Stomach (tissue), 4 donors: ENCODE measurements around the gene C17orf58.

ENCODE experiments used
- EP300 ChIP-seq: sonication (generic); formaldehyde crosslinking; IDR thresholded peaks from one replicate; pipeline ENCODE4 v1.6.1; 2017; ENCODE audit warnings: antibody characterized with exemption
- POLR2A ChIP-seq, 4 donors: fragments of 450-650 bp; IDR thresholded peaks; one replicate each; pipeline ENCODE4 v1.6.1; 2016; ENCODE audit warnings: antibody characterized with exemption in 4 of 4, control low read depth in 2 of 4, mild to moderate bottlenecking in 1 of 4, moderate library complexity in 1 of 4
- POLR2AphosphoS5 ChIP-seq, 3 donors: sonication (generic); formaldehyde crosslinking; IDR thresholded peaks; one replicate each; pipeline ENCODE4 v1.6.1; 2016; ENCODE audit warnings: antibody characterized with exemption in 3 of 3
- TF ChIP-seq, protein P1 (sequence below), 7 experiments: fragments of 450-650 bp in 4 of 7; fragments of 200-600 bp in 3 of 7; sonication (generic) in 3 of 7; IDR thresholded peaks; one replicate each; pipeline ENCODE4 v1.5.1; 2016 to 2019; ENCODE audit warnings: antibody characterized with exemption in 7 of 7, control low read depth in 2 of 7, mild to moderate bottlenecking in 1 of 7

DNA sequence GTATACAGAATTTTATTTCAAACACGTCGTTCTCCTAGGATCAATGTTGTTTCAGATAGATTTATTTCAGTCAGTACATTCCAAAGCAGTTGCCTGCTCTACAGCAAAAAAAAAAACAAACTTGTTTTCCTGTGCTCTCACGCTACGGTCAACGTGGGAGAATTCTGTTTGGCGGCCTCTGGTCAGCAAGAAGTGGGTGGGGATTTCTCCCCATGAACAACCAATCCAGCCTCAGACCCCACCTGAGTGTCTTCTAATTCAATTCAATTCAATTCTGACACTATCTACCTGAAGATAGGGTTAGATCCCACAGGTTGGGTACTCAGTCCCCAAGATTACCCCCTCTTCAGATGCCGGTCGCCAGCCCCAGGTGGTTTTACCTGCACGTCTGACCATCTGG lies 22.1 kb downstream of the C17orf58 start:
- TF ChIP-seq POLR2A (IDR thresholded peaks at IDR 0.05) (no peak), POLR2AphosphoS5 (IDR thresholded peaks at IDR 0.05) (no peak), EP300 (no peak)
- TF ChIP-seq, protein P1, sequence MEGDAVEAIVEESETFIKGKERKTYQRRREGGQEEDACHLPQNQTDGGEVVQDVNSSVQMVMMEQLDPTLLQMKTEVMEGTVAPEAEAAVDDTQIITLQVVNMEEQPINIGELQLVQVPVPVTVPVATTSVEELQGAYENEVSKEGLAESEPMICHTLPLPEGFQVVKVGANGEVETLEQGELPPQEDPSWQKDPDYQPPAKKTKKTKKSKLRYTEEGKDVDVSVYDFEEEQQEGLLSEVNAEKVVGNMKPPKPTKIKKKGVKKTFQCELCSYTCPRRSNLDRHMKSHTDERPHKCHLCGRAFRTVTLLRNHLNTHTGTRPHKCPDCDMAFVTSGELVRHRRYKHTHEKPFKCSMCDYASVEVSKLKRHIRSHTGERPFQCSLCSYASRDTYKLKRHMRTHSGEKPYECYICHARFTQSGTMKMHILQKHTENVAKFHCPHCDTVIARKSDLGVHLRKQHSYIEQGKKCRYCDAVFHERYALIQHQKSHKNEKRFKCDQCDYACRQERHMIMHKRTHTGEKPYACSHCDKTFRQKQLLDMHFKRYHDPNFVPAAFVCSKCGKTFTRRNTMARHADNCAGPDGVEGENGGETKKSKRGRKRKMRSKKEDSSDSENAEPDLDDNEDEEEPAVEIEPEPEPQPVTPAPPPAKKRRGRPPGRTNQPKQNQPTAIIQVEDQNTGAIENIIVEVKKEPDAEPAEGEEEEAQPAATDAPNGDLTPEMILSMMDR (IDR thresholded peaks at IDR 0.05) = no peak
